Spinal cord (tissue), 10 donors: ENCODE measurements around the gene TDRKH. TPM values are rescaled to one million over a fixed set of nuclear protein-coding genes. Genes with fewer than 3 reads are reported as not detected.
"Not testable (repeated sequence)": the region's sequence is repeated elsewhere in the genome, so short reads cannot be mapped to it uniquely, and the experiment has no call there.

Experiments used
- DNase-seq, 6 donors: peaks; one replicate each; pipeline versions ENCODE4 v3.0.0 to v3.0.0-alpha.2; 2013 to 2015; ENCODE audit warnings: low spot score in 6 of 6, low read depth in 4 of 6
- H3K27ac ChIP-seq: one replicate; pipeline ENCODE4 v1.5.1; 2013; ENCODE audit warnings: low read depth, low read length, control low read depth
- H3K27me3 ChIP-seq: one replicate; pipeline ENCODE4 v1.6.1; 2013; ENCODE audit warnings: low read length; ENCODE audit not compliant: control insufficient read depth, insufficient read depth
- H3K36me3 ChIP-seq: one replicate; pipeline ENCODE4 v1.6.1; 2013; ENCODE audit warnings: low read length; ENCODE audit not compliant: control insufficient read depth, insufficient read depth
- H3K4me1 ChIP-seq: one replicate; pipeline ENCODE4 v1.6.1; 2013; ENCODE audit warnings: low read length; ENCODE audit not compliant: control insufficient read depth, insufficient read depth
- H3K4me3 ChIP-seq: one replicate; pipeline ENCODE4 v1.5.1; 2013; ENCODE audit warnings: low read depth, low read length, control low read depth
- H3K9me3 ChIP-seq: one replicate; pipeline ENCODE4 v1.6.1; 2013; ENCODE audit warnings: low read length; ENCODE audit not compliant: control insufficient read depth, insufficient read depth
- WGBS: methylation state at CpG from one replicate; pipeline ENCODE4 v1.1.5; 2013; ENCODE audit warnings: missing lambda C conversion rate; ENCODE audit not compliant: insufficient coverage; 5-methylcytosine and 5-hydroxymethylcytosine counted together
- polyA plus RNA-seq, 2 donors: library from polyadenylated mRNA; unstranded; fragments of 120-200 nt; gene quantifications; one replicate each; pipeline ENCODE4 v1.2.1, GENCODE V29; 2013; ENCODE audit not compliant: insufficient read length in 2 of 2
- total RNA-seq, 2 donors: library from RNA; depleted of rRNA in 1 of 2; stranded (reverse); fragments of 120-200 nt in 1 of 2; fragments of >200 nt in 1 of 2; gene quantifications; one replicate each; pipeline versions ENCODE4 v1.2.3 to v1.2.4, GENCODE V29; 2013 to 2014
- donor health status: healthy.

The TDRKH gene
- total and polyA plus RNA-seq, 4 donors: 11.3 to 20.8 (median 17.1) TPM

- DNase-seq: peak in 2 of 6 donors; percentile 2 to 41
- H3K36me3 ChIP-seq: no peaks in the 10 kb centered on the region
- WGBS: 0% methylated on average over 41 of the region's 52 CpGs
- H3K4me1 ChIP-seq: no peaks in the 10 kb centered on the region
- no peaks in the 10 kb centered on the region for H3K9me3 ChIP-seq
- H3K27me3 ChIP-seq: no peaks in the 10 kb centered on the region
- peak overlapping the region; percentile 83 for H3K4me3 ChIP-seq
- H3K27ac ChIP-seq: peak overlapping the region; percentile 82
Observed at GRCh38 chr1:151790940-151791651, 796 bp upstream of the TDRKH start.

- no peaks in the 10 kb centered on the region for H3K36me3 ChIP-seq
- no peak overlapping the region for H3K4me3 ChIP-seq
- H3K9me3 ChIP-seq: no peaks in the 10 kb centered on the region
- no peaks in the 10 kb centered on the region for H3K4me1 ChIP-seq
- no peaks in the 10 kb centered on the region for H3K27me3 ChIP-seq
- DNase-seq: no peak
- no peak overlapping the region for H3K27ac ChIP-seq
- no CpG with 5 or more reads among the region's 3 CpGs for WGBS
Observed at GRCh38 chr1:151787689-151788088, 2.6 kb downstream of the TDRKH start.

GRCh38 chr1:151783796-151784195 is 6.5 kb downstream of the TDRKH start:
- DNase-seq: no peak
- WGBS: 94% methylated on average over 2 of the region's 2 CpGs
- H3K27me3 ChIP-seq: no peaks in the 10 kb centered on the region
- no peaks in the 10 kb centered on the region for H3K9me3 ChIP-seq
- no peak overlapping the region for H3K27ac ChIP-seq
- H3K4me3 ChIP-seq: no peak overlapping the region
- H3K36me3 ChIP-seq: peaks cover 3% of the 10 kb centered on the region
- H3K4me1 ChIP-seq: no peaks in the 10 kb centered on the region

- Histone ChIP-seq H3K9me3 (no peaks in the 10 kb centered on the region), H3K4me1 (no peaks in the 10 kb centered on the region), H3K27ac (no peak overlapping the region), H3K4me3 (no peak overlapping the region), H3K36me3 (peaks cover 7% of the 10 kb centered on the region), H3K27me3 (no peaks in the 10 kb centered on the region)
- no peak for DNase-seq
- WGBS: 83% methylated on average over 2 of the region's 3 CpGs
Observed at GRCh38 chr1:151782741-151783140, 7.6 kb downstream of the TDRKH start.

GRCh38 chr1:151782026-151782425 is 8.3 kb downstream of the TDRKH start:
- not testable (repeated sequence) for DNase-seq, H3K4me3 ChIP-seq, H3K9me3 ChIP-seq, H3K4me1 ChIP-seq, H3K27me3 ChIP-seq, H3K27ac ChIP-seq, H3K36me3 ChIP-seq
- WGBS: 90% methylated on average over 5 of the region's 5 CpGs

GRCh38 chr1:151780736-151781135 is 9.6 kb downstream of the TDRKH start:
- not testable (repeated sequence) for H3K4me1 ChIP-seq, H3K4me3 ChIP-seq, DNase-seq, H3K27ac ChIP-seq, H3K27me3 ChIP-seq, H3K9me3 ChIP-seq
- 98% methylated on average over 4 of the region's 5 CpGs for WGBS
- H3K36me3 ChIP-seq: peaks cover 14% of the 10 kb centered on the region

GRCh38 chr1:151779852-151780251 is 10.4 kb downstream of the TDRKH start:
- H3K36me3 ChIP-seq: peaks cover 14% of the 10 kb centered on the region
- WGBS: 86% methylated on average over 2 of the region's 4 CpGs
- no peaks in the 10 kb centered on the region for H3K27me3 ChIP-seq
- DNase-seq: no peak
- no peaks in the 10 kb centered on the region for H3K4me1 ChIP-seq
- H3K4me3 ChIP-seq: no peak overlapping the region
- H3K9me3 ChIP-seq: no peaks in the 10 kb centered on the region
- no peak overlapping the region for H3K27ac ChIP-seq

GRCh38 chr1:151777317-151777716 is 13.0 kb downstream of the TDRKH start:
- no peak for DNase-seq
- no peak overlapping the region for H3K27ac ChIP-seq
- peaks cover 17% of the 10 kb centered on the region for H3K36me3 ChIP-seq
- no peaks in the 10 kb centered on the region for H3K4me1 ChIP-seq
- no peak overlapping the region for H3K4me3 ChIP-seq
- no peaks in the 10 kb centered on the region for H3K27me3 ChIP-seq
- 100% methylated on average over 1 of the region's 4 CpGs for WGBS
- H3K9me3 ChIP-seq: no peaks in the 10 kb centered on the region

- Histone ChIP-seq H3K27me3 (no peaks in the 10 kb centered on the region), H3K4me3 (no peak overlapping the region), H3K9me3 (no peaks in the 10 kb centered on the region), H3K27ac (no peak overlapping the region), H3K36me3 (peaks cover 17% of the 10 kb centered on the region), H3K4me1 (no peaks in the 10 kb centered on the region)
- DNase-seq: no peak
- WGBS: no CpG with 5 or more reads among the region's 3 CpGs
Observed at GRCh38 chr1:151776665-151777062, 13.6 kb downstream of the TDRKH start.

- H3K9me3 ChIP-seq: no peaks in the 10 kb centered on the region
- H3K27ac ChIP-seq: no peak overlapping the region
- H3K4me3 ChIP-seq: no peak overlapping the region
- no peaks in the 10 kb centered on the region for H3K4me1 ChIP-seq
- peaks cover 17% of the 10 kb centered on the region for H3K36me3 ChIP-seq
- no peak for DNase-seq
- no peaks in the 10 kb centered on the region for H3K27me3 ChIP-seq
- 91% methylated on average over 4 of the region's 7 CpGs for WGBS
Observed at GRCh38 chr1:151775894-151776664, 14.2 kb downstream of the TDRKH start.
